Body of pancreas (tissue), 4 donors: Measurements from ENCODE around the gene GBP6. TPM values are rescaled to one million over a fixed set of nuclear protein-coding genes. Genes with fewer than 3 reads are reported as not detected.
"Not testable (repeated sequence)": the region's sequence is repeated elsewhere in the genome, so short reads cannot be mapped to it uniquely, and the experiment has no call there.

ENCODE experiments used
- ATAC-seq: fragments of 150-250 bp; one replicate; pipeline ENCODE4 v1.9.1; 2016
- DNase-seq, 4 donors: peaks; one replicate each; pipeline ENCODE4 v3.0.0-alpha.2; 2019
- H3K27ac ChIP-seq, 4 donors: fragments of 200-600 bp; sonication (generic); 1 replicate in 3 of 4; 2 replicates in 1 of 4; pipeline versions ENCODE4 v1.5.1 to v1.6.1; 2016 to 2019; ENCODE audit warnings: mild to moderate bottlenecking in 1 of 4, mixed read lengths in 1 of 4, moderate library complexity in 1 of 4
- H3K27me3 ChIP-seq, 2 donors: fragments of 200-600 bp; sonication (generic); one replicate each; pipeline ENCODE4 v1.6.0; 2016; ENCODE audit warnings: mild to moderate bottlenecking in 1 of 2
- H3K36me3 ChIP-seq, 2 donors: fragments of 200-600 bp; sonication (generic); replicated peaks in 1 of 2; 2 replicates each; pipeline ENCODE4 v1.5.1; 2016; ENCODE audit warnings: low read depth in 2 of 2; ENCODE audit not compliant: insufficient read depth in 1 of 2
- H3K4me1 ChIP-seq: fragments of 200-600 bp; sonication (generic); one replicate; pipeline ENCODE4 v1.6.0; 2016
- H3K4me3 ChIP-seq, 2 donors: fragments of 200-600 bp; sonication (generic); 1 replicate in 1 of 2; 2 replicates in 1 of 2; pipeline ENCODE4 v1.5.1; 2016 to 2019
- H3K9me3 ChIP-seq, 3 donors: fragments of 200-600 bp; sonication (generic); 1 replicate in 2 of 3; 2 replicates in 1 of 3; pipeline ENCODE4 v1.5.1; 2016
- CTCF ChIP-seq, 7 experiments: fragments of 450-650 bp in 4 of 7; fragments of 200-600 bp in 3 of 7; sonication (generic) in 3 of 7; IDR thresholded peaks; one replicate each; pipeline ENCODE4 v1.5.1; 2016 to 2019; ENCODE audit warnings: antibody characterized with exemption in 7 of 7
- POLR2A ChIP-seq, 3 donors: fragments of 450-650 bp; IDR thresholded peaks; one replicate each; pipeline ENCODE4 v1.6.1; 2016; ENCODE audit warnings: antibody characterized with exemption in 3 of 3, mild to moderate bottlenecking in 2 of 3
- whole genome bisulfite sequencing, 2 donors: methylation state at CpG; one replicate each; pipeline ENCODE4 v1.1.5; 2017; 5-methylcytosine and 5-hydroxymethylcytosine counted together
- intact Hi-C: fragments of 100-400 bp; cut with DNase I; formaldehyde crosslinking; loops from one replicate; pipeline ENCODE4 v1.15.1; 2023
- total RNA-seq, 2 donors: library from RNA; depleted of rRNA; stranded (reverse); fragments of >200 nt; gene quantifications; one replicate each; pipeline ENCODE4 v1.1.0, GENCODE V29; 2016

GBP6 gene
- total RNA-seq, 2 donors from 2014 or later = not detected

GRCh38 chr1:89425056-89425455 is 61.2 kb downstream of the GBP6 start:
- Histone ChIP-seq H3K27me3 (no peaks in the 10 kb centered on the region), H3K9me3 (no peaks in the 10 kb centered on the region), H3K36me3 (no peaks in the 10 kb centered on the region), H3K27ac (no peak overlapping the region), H3K4me1 (no peaks in the 10 kb centered on the region), H3K4me3 (no peak overlapping the region)
- 81 to 86% methylated on average over 2 to 3 of the region's 3 CpGs for WGBS, 2 donors
- TF ChIP-seq POLR2A (IDR thresholded peaks at IDR 0.05) (no peak), CTCF (IDR thresholded peaks at IDR 0.05) (no peak)
- ATAC-seq (no peak), DNase-seq (no peak)
- intact Hi-C loops = no loop called here

GRCh38 chr1:89429062-89429461 is 65.2 kb downstream of the GBP6 start:
- Histone ChIP-seq H3K27ac (no peak overlapping the region), H3K36me3 (no peaks in the 10 kb centered on the region), H3K4me1 (no peaks in the 10 kb centered on the region), H3K27me3 (no peaks in the 10 kb centered on the region), H3K9me3 (no peaks in the 10 kb centered on the region), H3K4me3 (no peak overlapping the region)
- 77 to 86% methylated on average over 6 of the region's 6 CpGs for WGBS, 2 donors
- no peak for TF ChIP-seq POLR2A (IDR thresholded peaks at IDR 0.05)
- no peak for TF ChIP-seq CTCF (IDR thresholded peaks at IDR 0.05)
- ATAC-seq = no peak
- DNase-seq = no peak
- intact Hi-C loops = no loop called here

- H3K36me3 ChIP-seq, H3K27me3 ChIP-seq, H3K27ac ChIP-seq, intact Hi-C loops, DNase-seq, H3K4me1 ChIP-seq, H3K4me3 ChIP-seq, ATAC-seq, H3K9me3 ChIP-seq: not testable (repeated sequence)
- WGBS, 2 donors = 66 to 67% methylated on average over 1 to 3 of the region's 4 CpGs
Observed at GRCh38 chr1:89429681-89430080, 65.8 kb downstream of the GBP6 start.

- no peaks in the 10 kb centered on the region for H3K4me1 ChIP-seq
- TF ChIP-seq POLR2A (IDR thresholded peaks at IDR 0.05) (no peak), CTCF (IDR thresholded peaks at IDR 0.05) (no peak)
- no peaks in the 10 kb centered on the region for H3K36me3 ChIP-seq
- WGBS, 2 donors = 90 to 93% methylated on average over 4 of the region's 4 CpGs
- no peaks in the 10 kb centered on the region for H3K27me3 ChIP-seq
- intact Hi-C loops = no loop called here
- H3K27ac ChIP-seq = no peak overlapping the region
- no peaks in the 10 kb centered on the region for H3K9me3 ChIP-seq
- DNase-seq (no peak), ATAC-seq (no peak)
- H3K4me3 ChIP-seq = no peak overlapping the region
Observed at GRCh38 chr1:89433421-89433820, 69.6 kb downstream of the GBP6 start.

- H3K27me3 ChIP-seq, H3K27ac ChIP-seq, H3K4me3 ChIP-seq, H3K4me1 ChIP-seq, ATAC-seq, intact Hi-C loops, H3K9me3 ChIP-seq, H3K36me3 ChIP-seq, DNase-seq: not testable (repeated sequence)
- WGBS, 2 donors = 72 to 74% methylated on average over 9 of the region's 9 CpGs
Observed at GRCh38 chr1:89434058-89434780, 70.4 kb downstream of the GBP6 start.

Other genes starting within 250 kb of the GBP6 start
- 10 to 100 TPM; 10.1 to 11.2 TPM for gene GBP2, start 237.9 kb upstream of the GBP6 start, total RNA-seq
- not detected for gene GBP7, start 188.1 kb upstream of the GBP6 start, total RNA-seq
- gene GBP4, start 165.1 kb upstream of the GBP6 start, total RNA-seq = 1 to 10 TPM in 1 of 2 donors, under 1 TPM in 1; 0.66 to 2.6 TPM
- 1 to 10 TPM; 1.6 TPM for gene GBP5, start 91.2 kb upstream of the GBP6 start, total RNA-seq
- gene LRRC8B, start 160.8 kb downstream of the GBP6 start, total RNA-seq = 10 to 100 TPM in 1 of 2 donors, 1 to 10 TPM in 1; 6.0 to 23.4 TPM